ENCODE measurements around the gene PALM3. TPM values are rescaled to one million over a fixed set of nuclear protein-coding genes. Genes with fewer than 3 reads are reported as not detected.

Gene PALM3
- polyA plus RNA-seq, 3 donors: not detected

- peak within 1 kb of the TSS; percentile 50 to 95 (median 67) for H3K4me3 ChIP-seq (replicated peaks in 1 of 3; ENCODE audit: low read depth in 2 of 3, low read length in 3 of 3)
- no peaks in the 10 kb centered on the region for H3K9me3 ChIP-seq (replicated peaks in 1 of 2; ENCODE audit: control insufficient read depth in 1 of 2, insufficient read depth in 1 of 2, low read length in 2 of 2)
- peak within 1 kb of the TSS; percentile 100 for H3K4me2 ChIP-seq (replicated peaks; ENCODE audit: extremely low read depth, low read length, poor library complexity, severe bottlenecking)
- H3K27ac Mint-ChIP-seq: peak within 1 kb of the TSS in 4 of 7 donors; percentile 32 to 88 (median 76)
- H3K4me3 Mint-ChIP-seq: peak within 1 kb of the TSS; percentile 97 to 99
- 1% methylated on average over 51 of the region's 51 CpGs for WGBS (ENCODE audit: insufficient coverage)
- H3K4me1 ChIP-seq (ENCODE audit: control insufficient read depth in 1 of 2, insufficient read depth in 2 of 2, low read length in 2 of 2): peaks cover 54 to 60% of the 10 kb centered on the region in 2 donors
- H3K9ac ChIP-seq (ENCODE audit: insufficient read depth, low read length, poor library complexity, severe bottlenecking): peak within 1 kb of the TSS; percentile 70
- peaks cover 0 to 3% of the 10 kb centered on the region in 2 donors for H3K36me3 Mint-ChIP-seq
- intact Hi-C loops (cut with micrococcal nuclease): loop anchor here in 1 of 2 donors (5.0 kb wide), 1 partner anchor 190 kb away; no protein-coding TSS in a partner anchor
- peaks cover 39% of the 10 kb centered on the region for H3K4me1 Mint-ChIP-seq
- peaks cover 18 to 45% (median 34%) of the 10 kb centered on the region in 3 donors for H3K27me3 Mint-ChIP-seq (ENCODE audit: low read depth in 3 of 3)
- H4K20me1 ChIP-seq (ENCODE audit: insufficient read depth, low read length): no peaks in the 10 kb centered on the region
- H3K79me2 ChIP-seq (ENCODE audit: insufficient read depth, low read length): no peaks in the 10 kb centered on the region
- H3K9me3 Mint-ChIP-seq: no peaks in the 10 kb centered on the region
- H3K27ac ChIP-seq (ENCODE audit: low read depth in 1 of 2, low read length in 2 of 2): peak within 1 kb of the TSS in 1 of 2 donors; percentile 56
- H3K36me3 ChIP-seq (replicated peaks in 1 of 2; ENCODE audit: control insufficient read depth in 1 of 2, insufficient read depth in 2 of 2, low read length in 2 of 2): no peaks in the 10 kb centered on the region
- TF ChIP-seq CTCF (IDR thresholded peaks at IDR 0.05): no peak
- DNase-seq: peak in 1 of 3 donors; percentile 17
- H2AFZ ChIP-seq (ENCODE audit: insufficient read depth, low read depth, low read length, poor library complexity, severe bottlenecking): peak within 1 kb of the TSS; percentile 91
- peaks cover 0 to 22% of the 10 kb centered on the region in 2 donors for H3K27me3 ChIP-seq (ENCODE audit: control insufficient read depth in 2 of 2, insufficient read depth in 2 of 2, low read length in 2 of 2)
Observed at GRCh38 chr19:14072535-14073260, 10.8 kb upstream of the PALM3 start, which contains the start of gene MISP3. Gene MISP3, plus strand, starts transcription at chr19:14072786. Its CDS starts 524 bp downstream, at chr19:14073310.

- H3K27ac ChIP-seq (ENCODE audit: low read depth in 1 of 2, low read length in 2 of 2): no peak overlapping the region
- no peaks in the 10 kb centered on the region for H3K79me2 ChIP-seq (ENCODE audit: insufficient read depth, low read length)
- no peak overlapping the region for H3K4me2 ChIP-seq (replicated peaks; ENCODE audit: extremely low read depth, low read length, poor library complexity, severe bottlenecking)
- H3K4me3 ChIP-seq (replicated peaks in 1 of 3; ENCODE audit: low read depth in 2 of 3, low read length in 3 of 3): no peak overlapping the region
- H3K4me1 ChIP-seq (ENCODE audit: control insufficient read depth in 1 of 2, insufficient read depth in 2 of 2, low read length in 2 of 2): peaks cover 34 to 37% of the 10 kb centered on the region in 2 donors
- Mint-ChIP-seq H3K27ac (peak overlapping the region in 1 of 7 donors; percentile 2), H3K27me3 (ENCODE audit: low read depth in 3 of 3) (peaks cover 18 to 48% (median 34%) of the 10 kb centered on the region in 3 donors), H3K4me3 (peak overlapping the region in 1 of 2 donors; percentile 49), H3K9me3 (peaks cover 0 to 2% (median 0%) of the 10 kb centered on the region in 7 donors), H3K4me1 (peaks cover 24% of the 10 kb centered on the region), H3K36me3 (peaks cover 0 to 3% of the 10 kb centered on the region in 2 donors)
- no peaks in the 10 kb centered on the region for H3K36me3 ChIP-seq (replicated peaks in 1 of 2; ENCODE audit: control insufficient read depth in 1 of 2, insufficient read depth in 2 of 2, low read length in 2 of 2)
- intact Hi-C loops (cut with micrococcal nuclease): loop anchor here in 1 of 2 donors (5.0 kb wide), 1 partner anchor 188 kb away; no protein-coding TSS in a partner anchor
- H4K20me1 ChIP-seq (ENCODE audit: insufficient read depth, low read length): no peaks in the 10 kb centered on the region
- H2AFZ ChIP-seq (ENCODE audit: insufficient read depth, low read depth, low read length, poor library complexity, severe bottlenecking): no peak overlapping the region
- no peak overlapping the region for H3K9ac ChIP-seq (ENCODE audit: insufficient read depth, low read length, poor library complexity, severe bottlenecking)
- WGBS (ENCODE audit: insufficient coverage): 97% methylated on average over 42 of the region's 43 CpGs
- no peaks in the 10 kb centered on the region for H3K9me3 ChIP-seq (replicated peaks in 1 of 2; ENCODE audit: control insufficient read depth in 1 of 2, insufficient read depth in 1 of 2, low read length in 2 of 2)
- TF ChIP-seq CTCF (IDR thresholded peaks at IDR 0.05): no peak
- no peak for DNase-seq
- H3K27me3 ChIP-seq (ENCODE audit: control insufficient read depth in 2 of 2, insufficient read depth in 2 of 2, low read length in 2 of 2): peaks cover 0 to 22% of the 10 kb centered on the region in 2 donors
Observed at GRCh38 chr19:14070268-14071050, 8.6 kb upstream of the PALM3 start.

Measured in CD14-positive monocyte (primary cell).